Motor neuron (in vitro differentiated cells): ENCODE results near the gene TTYH1. TPM values are rescaled to one million over a fixed set of nuclear protein-coding genes. Genes with fewer than 3 reads are reported as not detected.
"Not testable (repeated sequence)": the region's sequence is repeated elsewhere in the genome, so short reads cannot be mapped to it uniquely, and the experiment has no call there.

Experiments
- ATAC-seq, 8 experiments: fragments of 200-7000 bp; cut with Tn5 transposase; replicated peaks in 6 of 8; 2 replicates each; pipeline ENCODE4 v1.8.0; 2021; ENCODE audit warnings: mild to moderate bottlenecking in 8 of 8, moderate library complexity in 8 of 8
- H3K27ac ChIP-seq, 2 donors: fragments of 250-450 bp; sonication (Bioruptor Pico); 2 replicates each; pipeline ENCODE4 v1.9.0; 2021; ENCODE audit warnings: antibody characterized with exemption in 2 of 2, mild to moderate bottlenecking in 2 of 2, moderate library complexity in 1 of 2
- H3K4me1 ChIP-seq, 2 donors: fragments of 250-450 bp; sonication (Bioruptor Pico); replicated peaks in 1 of 2; 2 replicates each; pipeline ENCODE4 v1.6.1; 2021; ENCODE audit warnings: antibody characterized with exemption in 2 of 2, mild to moderate bottlenecking in 2 of 2, moderate library complexity in 1 of 2
- H3K4me3 ChIP-seq, 5 donors: fragments of 250-450 bp; sonication (Bioruptor Pico); 2 replicates each; pipeline ENCODE4 v1.9.0; 2021; ENCODE audit warnings: antibody characterized with exemption in 5 of 5, mild to moderate bottlenecking in 5 of 5, moderate library complexity in 4 of 5
- WGBS, 10 experiments: fragments of 450-650 bp; shearing (Covaris generic); methylation state at CpG; one replicate each; pipeline ENCODE4 v1.0.0; 2022; 5-methylcytosine and 5-hydroxymethylcytosine counted together
- in situ Hi-C, 9 experiments: fragments of 400-800 bp; cut with MboI; loops; one replicate each; pipeline ENCODE4 v1.15.0; 2021; ENCODE audit warnings: low sequenced_read_pairs in 9 of 9, low pct_unique_long_range_greater_than_20kb in 2 of 9; ENCODE audit not compliant: unreplicated experiment in 9 of 9
- total RNA-seq, 8 experiments: library from RNA; unstranded; fragments of 300-600 nt; gene quantifications; 2 replicates each; pipeline versions ENCODE4 v1.2.3 to v1.2.4, GENCODE V29; 2022

The TTYH1 gene
- 100 to 1,000 TPM in 5 of 8 experiments, 1 to 10 TPM in 3; 1.7 to 440 (median 160) TPM for total RNA-seq

- WGBS, 10 experiments: 0% methylated on average over 8 of the region's 68 CpGs; no CpG with 5 or more reads in 9 of the 10 experiments
- peak in 6 of 8 experiments; percentile 26 to 64 (median 38) for ATAC-seq
- in situ Hi-C loops: no loop called here
- H3K4me3 ChIP-seq: peak within 1 kb of the TSS; percentile 56 to 94 (median 66)
- peak within 1 kb of the TSS; percentile 61 to 83 for H3K27ac ChIP-seq
- peaks cover 26 to 38% of the 10 kb centered on the region in 2 donors for H3K4me1 ChIP-seq
Measured at GRCh38 chr19:54415208-54415900, at the start of gene TTYH1. Gene TTYH1 (plus strand): TSS chr19:54415464. CDS start chr19:54415553, 89 bp downstream.

- ATAC-seq, H3K27ac ChIP-seq, in situ Hi-C loops, H3K4me3 ChIP-seq, H3K4me1 ChIP-seq: not testable (repeated sequence)
- 10 to 95% (median 85%) methylated on average over 2 to 8 of the region's 13 CpGs; no CpG with 5 or more reads in 6 of the 10 experiments for WGBS, 10 experiments
Measured at GRCh38 chr19:54365798-54366197, 49.5 kb upstream of the TTYH1 start.

- WGBS, 10 experiments: 0 to 43% (median 31%) methylated on average over 2 to 6 of the region's 6 CpGs; no CpG with 5 or more reads in 2 of the 10 experiments
- no peak for ATAC-seq
- no peaks in the 10 kb centered on the region for H3K4me1 ChIP-seq
- H3K4me3 ChIP-seq: no peak overlapping the region
- in situ Hi-C loops: no loop called here
- H3K27ac ChIP-seq: no peak overlapping the region
Measured at GRCh38 chr19:54366811-54367210, 48.5 kb upstream of the TTYH1 start.

GRCh38 chr19:54369082-54369687, 46.1 kb upstream of the TTYH1 start:
- in situ Hi-C loops: no loop called here
- Histone ChIP-seq H3K4me3 (no peak overlapping the region), H3K27ac (no peak overlapping the region), H3K4me1 (no peaks in the 10 kb centered on the region)
- no peak for ATAC-seq
- 0 to 100% (median 53%) methylated on average over 1 to 6 of the region's 8 CpGs for WGBS, 10 experiments

GRCh38 chr19:54369688-54370433, 45.4 kb upstream of the TTYH1 start:
- in situ Hi-C loops, H3K4me3 ChIP-seq, ATAC-seq, H3K4me1 ChIP-seq, H3K27ac ChIP-seq: not testable (repeated sequence)
- 100% methylated on average over 1 of the region's 19 CpGs; no CpG with 5 or more reads in 9 of the 10 experiments for WGBS, 10 experiments

GRCh38 chr19:54370434-54370796, 44.8 kb upstream of the TTYH1 start:
- in situ Hi-C loops, H3K4me1 ChIP-seq, H3K27ac ChIP-seq, ATAC-seq, H3K4me3 ChIP-seq: not testable (repeated sequence)
- 60 to 100% methylated on average over 1 to 2 of the region's 10 CpGs; no CpG with 5 or more reads in 8 of the 10 experiments for WGBS, 10 experiments

GRCh38 chr19:54371453-54371852, 43.8 kb upstream of the TTYH1 start:
- H3K4me3 ChIP-seq, in situ Hi-C loops, H3K27ac ChIP-seq, ATAC-seq, H3K4me1 ChIP-seq: not testable (repeated sequence)
- WGBS, 10 experiments: 25 to 71% (median 62%) methylated on average over 2 to 5 of the region's 5 CpGs; no CpG with 5 or more reads in 4 of the 10 experiments

- H3K4me3 ChIP-seq: no peak overlapping the region
- in situ Hi-C loops: no loop called here
- WGBS, 10 experiments: 40 to 97% (median 78%) methylated on average over 1 to 8 of the region's 16 CpGs; no CpG with 5 or more reads in 1 of the 10 experiments
- ATAC-seq: no peak
- H3K27ac ChIP-seq: no peak overlapping the region
- H3K4me1 ChIP-seq: no peaks in the 10 kb centered on the region
Measured at GRCh38 chr19:54373781-54374631, 41.3 kb upstream of the TTYH1 start.

GRCh38 chr19:54375181-54375938, 39.9 kb upstream of the TTYH1 start:
- H3K4me1 ChIP-seq, H3K27ac ChIP-seq, H3K4me3 ChIP-seq, ATAC-seq, in situ Hi-C loops: not testable (repeated sequence)
- 0 to 87% (median 60%) methylated on average over 1 to 7 of the region's 28 CpGs; no CpG with 5 or more reads in 7 of the 10 experiments for WGBS, 10 experiments

GRCh38 chr19:54376610-54377285, 38.5 kb upstream of the TTYH1 start:
- Histone ChIP-seq H3K27ac (no peak overlapping the region), H3K4me3 (no peak overlapping the region), H3K4me1 (no peaks in the 10 kb centered on the region)
- in situ Hi-C loops: no loop called here
- 9 to 80% (median 61%) methylated on average over 1 to 10 of the region's 11 CpGs for whole genome bisulfite sequencing, 10 experiments
- no peak for ATAC-seq

GRCh38 chr19:54379187-54379678, 36.0 kb upstream of the TTYH1 start:
- in situ Hi-C loops: no loop called here
- ATAC-seq: no peak
- H3K27ac ChIP-seq: no peak overlapping the region
- H3K4me1 ChIP-seq: no peaks in the 10 kb centered on the region
- WGBS, 10 experiments: 17 to 60% (median 29%) methylated on average over 1 to 5 of the region's 5 CpGs; no CpG with 5 or more reads in 3 of the 10 experiments
- no peak overlapping the region for H3K4me3 ChIP-seq
